Right forelimb (tissue), 1 donor: ENCODE measurements around the gene RGS7.
"Not testable (repeated sequence)": the region's sequence is repeated elsewhere in the genome, so short reads cannot be mapped to it uniquely, and the experiment has no call there.

ENCODE experiments used
- DNase-seq: peaks from one replicate; pipeline ENCODE4 v3.0.0-alpha.2; 2018

RGS7 gene

GRCh38 chr1:240888787-240889048 lies 468.3 kb downstream of the RGS7 start:
- DNase-seq = no peak

GRCh38 chr1:240888039-240888786 lies 468.8 kb downstream of the RGS7 start:
- DNase-seq = no peak

- no peak for DNase-seq
Observed at GRCh38 chr1:240883490-240883889, 473.5 kb downstream of the RGS7 start.

- DNase-seq = not testable (repeated sequence)
Observed at GRCh38 chr1:240882656-240883308, 474.2 kb downstream of the RGS7 start.

GRCh38 chr1:240878631-240879030 lies 478.4 kb downstream of the RGS7 start:
- DNase-seq = no peak

- no peak for DNase-seq
Observed at GRCh38 chr1:240877605-240878004, 479.4 kb downstream of the RGS7 start.

- no peak for DNase-seq
Observed at GRCh38 chr1:240876071-240876470, 480.9 kb downstream of the RGS7 start.

- no peak for DNase-seq
Observed at GRCh38 chr1:240869071-240869470, 487.9 kb downstream of the RGS7 start.

GRCh38 chr1:240866724-240867123 lies 490.3 kb downstream of the RGS7 start:
- no peak for DNase-seq

GRCh38 chr1:240860023-240860422 lies 497.0 kb downstream of the RGS7 start:
- DNase-seq = no peak

- DNase-seq = no peak
Observed at GRCh38 chr1:240854367-240854766, 502.6 kb downstream of the RGS7 start.

- no peak for DNase-seq
Observed at GRCh38 chr1:240847325-240847724, 509.7 kb downstream of the RGS7 start.

GRCh38 chr1:240844486-240844885 lies 512.5 kb downstream of the RGS7 start:
- no peak for DNase-seq

GRCh38 chr1:240843798-240844197 lies 513.2 kb downstream of the RGS7 start:
- DNase-seq = no peak

- DNase-seq = no peak
Observed at GRCh38 chr1:240836271-240836670, 520.7 kb downstream of the RGS7 start.

GRCh38 chr1:240835291-240835690 lies 521.7 kb downstream of the RGS7 start:
- DNase-seq = no peak

GRCh38 chr1:240833075-240833474 lies 523.9 kb downstream of the RGS7 start:
- DNase-seq = no peak

- no peak for DNase-seq
Observed at GRCh38 chr1:240831922-240832321, 525.1 kb downstream of the RGS7 start.

- DNase-seq = no peak
Observed at GRCh38 chr1:240831191-240831631, 525.8 kb downstream of the RGS7 start.

GRCh38 chr1:240829487-240829886 lies 527.5 kb downstream of the RGS7 start:
- no peak for DNase-seq

- DNase-seq = no peak
Observed at GRCh38 chr1:240827786-240828185, 529.2 kb downstream of the RGS7 start.

- DNase-seq = no peak
Observed at GRCh38 chr1:240824238-240824637, 532.8 kb downstream of the RGS7 start.

GRCh38 chr1:240823357-240823756 lies 533.6 kb downstream of the RGS7 start:
- no peak for DNase-seq

GRCh38 chr1:240821925-240822324 lies 535.1 kb downstream of the RGS7 start:
- no peak for DNase-seq

GRCh38 chr1:240820816-240821215 lies 536.2 kb downstream of the RGS7 start:
- no peak for DNase-seq
